Stimulated activated CD4-positive, alpha-beta T cell treated with anti-CD3 and anti-CD28 coated beads, Interleukin-2, amount 100 ng/mL, for 4 hours (primary cell): Measurements from ENCODE around the gene TMEM121B.

Source experiments
- DNase-seq: peaks from one replicate; pipeline ENCODE4 v3.0.0-alpha.2; 2020; ENCODE audit warnings: low read depth

TMEM121B gene

GRCh38 chr22:17137861-17138425, 16.8 kb upstream of the TMEM121B start:
- no peak for DNase-seq

GRCh38 chr22:17137170-17137569, 16.0 kb upstream of the TMEM121B start:
- DNase-seq, result no peak

- DNase-seq, result no peak
Measured at GRCh38 chr22:17135153-17135760, 14.1 kb upstream of the TMEM121B start.

GRCh38 chr22:17133137-17133536, 12.0 kb upstream of the TMEM121B start:
- no peak for DNase-seq

- DNase-seq, result no peak
Measured at GRCh38 chr22:17132112-17132511, 11.0 kb upstream of the TMEM121B start.

- no peak for DNase-seq
Measured at GRCh38 chr22:17131686-17132085, 10.5 kb upstream of the TMEM121B start.

GRCh38 chr22:17130199-17130598, 9.0 kb upstream of the TMEM121B start:
- DNase-seq, result no peak

GRCh38 chr22:17120711-17121232, 388 bp downstream of the TMEM121B start:
- peak; percentile 32 for DNase-seq

GRCh38 chr22:17120281-17120680, 879 bp downstream of the TMEM121B start:
- DNase-seq, result no peak

- DNase-seq, result no peak
Measured at GRCh38 chr22:17119481-17120202, 1.5 kb downstream of the TMEM121B start.

GRCh38 chr22:17118342-17118741, 2.8 kb downstream of the TMEM121B start:
- no peak for DNase-seq

GRCh38 chr22:17117890-17118289, 3.3 kb downstream of the TMEM121B start:
- DNase-seq, result no peak

GRCh38 chr22:17117400-17117799, 3.8 kb downstream of the TMEM121B start:
- no peak for DNase-seq

GRCh38 chr22:17116572-17117330, 4.4 kb downstream of the TMEM121B start:
- no peak for DNase-seq

GRCh38 chr22:17115945-17116565, 5.1 kb downstream of the TMEM121B start:
- no peak for DNase-seq

GRCh38 chr22:17115236-17115635, 5.9 kb downstream of the TMEM121B start:
- DNase-seq, result no peak

GRCh38 chr22:17114898-17115235, 6.3 kb downstream of the TMEM121B start:
- DNase-seq, result no peak

GRCh38 chr22:17114173-17114897, 6.8 kb downstream of the TMEM121B start:
- DNase-seq, result no peak

- no peak for DNase-seq
Measured at GRCh38 chr22:17113600-17113999, 7.6 kb downstream of the TMEM121B start.

GRCh38 chr22:17112491-17113042, 8.6 kb downstream of the TMEM121B start:
- DNase-seq, result no peak
